ENCODE data around the gene CYREN.
A peak's percentile ranks its signal among the peaks of the same experiment; 100 is the strongest.

- TF ChIP-seq, protein P1, sequence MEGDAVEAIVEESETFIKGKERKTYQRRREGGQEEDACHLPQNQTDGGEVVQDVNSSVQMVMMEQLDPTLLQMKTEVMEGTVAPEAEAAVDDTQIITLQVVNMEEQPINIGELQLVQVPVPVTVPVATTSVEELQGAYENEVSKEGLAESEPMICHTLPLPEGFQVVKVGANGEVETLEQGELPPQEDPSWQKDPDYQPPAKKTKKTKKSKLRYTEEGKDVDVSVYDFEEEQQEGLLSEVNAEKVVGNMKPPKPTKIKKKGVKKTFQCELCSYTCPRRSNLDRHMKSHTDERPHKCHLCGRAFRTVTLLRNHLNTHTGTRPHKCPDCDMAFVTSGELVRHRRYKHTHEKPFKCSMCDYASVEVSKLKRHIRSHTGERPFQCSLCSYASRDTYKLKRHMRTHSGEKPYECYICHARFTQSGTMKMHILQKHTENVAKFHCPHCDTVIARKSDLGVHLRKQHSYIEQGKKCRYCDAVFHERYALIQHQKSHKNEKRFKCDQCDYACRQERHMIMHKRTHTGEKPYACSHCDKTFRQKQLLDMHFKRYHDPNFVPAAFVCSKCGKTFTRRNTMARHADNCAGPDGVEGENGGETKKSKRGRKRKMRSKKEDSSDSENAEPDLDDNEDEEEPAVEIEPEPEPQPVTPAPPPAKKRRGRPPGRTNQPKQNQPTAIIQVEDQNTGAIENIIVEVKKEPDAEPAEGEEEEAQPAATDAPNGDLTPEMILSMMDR (IDR thresholded peaks at IDR 0.05; ENCODE audit: low read depth, low read length), result peak; percentile 25
- TF ChIP-seq EZH2phosphoT487 (IDR thresholded peaks at IDR 0.05; ENCODE audit: low read depth), result no peak
Observed at GRCh38 chr7:135186841-135187253, 16.3 kb upstream of the CYREN start.
